HG03439 (cell line): ENCODE measurements around the gene VASP.
"Not testable (repeated sequence)": the region's sequence is repeated elsewhere in the genome, so short reads cannot be mapped to it uniquely, and the experiment has no call there.

ENCODE experiments used
- ATAC-seq: cut with Tn5 transposase; IDR thresholded peaks from one replicate; pipeline ENCODE4 v1.9.1; 2021; ENCODE audit warnings: mild to moderate bottlenecking, moderate library complexity; ENCODE audit not compliant: unreplicated experiment

Gene VASP

DNA sequence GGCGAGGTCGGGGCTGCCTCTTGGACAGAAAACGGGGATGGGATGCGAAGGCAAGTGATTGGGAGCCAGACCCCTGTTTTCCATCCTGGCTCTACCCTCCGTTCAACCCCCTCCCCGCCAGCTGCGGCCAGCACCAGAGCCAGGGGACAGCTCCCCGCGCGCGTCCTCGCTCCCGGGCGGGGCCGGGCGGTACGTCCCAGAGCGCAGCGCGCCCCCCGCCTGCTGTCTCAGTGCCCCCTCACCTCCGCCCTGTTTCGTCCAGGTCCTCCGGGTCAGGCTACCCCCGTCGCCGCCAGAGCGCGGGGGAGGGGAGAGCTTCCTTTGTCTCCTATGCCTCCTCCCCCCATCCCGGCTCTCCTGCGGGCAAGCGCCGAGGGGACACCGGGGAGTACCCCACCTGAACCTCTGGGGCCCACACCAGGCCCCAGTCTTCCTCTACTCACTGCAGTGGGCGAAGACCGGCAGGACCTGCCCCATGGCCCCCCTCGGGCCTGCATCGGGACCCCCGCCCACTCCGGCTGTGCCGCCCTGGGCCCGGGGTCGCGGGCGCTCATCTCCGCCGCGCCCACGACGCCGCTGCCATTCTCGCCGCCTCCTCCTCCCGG, 10.8 kb upstream of the VASP start:
- peak; percentile 13 for ATAC-seq

DNA sequence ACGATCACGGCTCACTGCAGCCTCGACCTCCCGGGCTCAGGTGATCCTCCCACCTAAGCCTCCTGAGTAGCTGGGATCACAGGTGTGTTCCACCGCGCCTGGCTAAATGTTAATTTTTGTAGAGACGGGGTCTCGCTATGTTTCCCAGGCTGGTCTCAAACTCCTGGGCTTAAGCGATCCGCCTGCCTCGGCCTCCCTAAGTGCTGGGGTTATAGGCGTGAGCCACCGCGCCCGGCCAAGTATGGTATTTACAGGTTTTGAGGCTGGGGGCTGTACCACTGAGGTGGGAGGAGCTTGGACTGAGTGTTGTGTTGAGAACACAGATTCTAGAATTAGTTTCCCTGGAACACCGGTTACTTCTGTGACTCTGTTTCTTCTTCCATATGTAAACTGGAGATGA, 9.5 kb upstream of the VASP start:
- no peak for ATAC-seq

DNA sequence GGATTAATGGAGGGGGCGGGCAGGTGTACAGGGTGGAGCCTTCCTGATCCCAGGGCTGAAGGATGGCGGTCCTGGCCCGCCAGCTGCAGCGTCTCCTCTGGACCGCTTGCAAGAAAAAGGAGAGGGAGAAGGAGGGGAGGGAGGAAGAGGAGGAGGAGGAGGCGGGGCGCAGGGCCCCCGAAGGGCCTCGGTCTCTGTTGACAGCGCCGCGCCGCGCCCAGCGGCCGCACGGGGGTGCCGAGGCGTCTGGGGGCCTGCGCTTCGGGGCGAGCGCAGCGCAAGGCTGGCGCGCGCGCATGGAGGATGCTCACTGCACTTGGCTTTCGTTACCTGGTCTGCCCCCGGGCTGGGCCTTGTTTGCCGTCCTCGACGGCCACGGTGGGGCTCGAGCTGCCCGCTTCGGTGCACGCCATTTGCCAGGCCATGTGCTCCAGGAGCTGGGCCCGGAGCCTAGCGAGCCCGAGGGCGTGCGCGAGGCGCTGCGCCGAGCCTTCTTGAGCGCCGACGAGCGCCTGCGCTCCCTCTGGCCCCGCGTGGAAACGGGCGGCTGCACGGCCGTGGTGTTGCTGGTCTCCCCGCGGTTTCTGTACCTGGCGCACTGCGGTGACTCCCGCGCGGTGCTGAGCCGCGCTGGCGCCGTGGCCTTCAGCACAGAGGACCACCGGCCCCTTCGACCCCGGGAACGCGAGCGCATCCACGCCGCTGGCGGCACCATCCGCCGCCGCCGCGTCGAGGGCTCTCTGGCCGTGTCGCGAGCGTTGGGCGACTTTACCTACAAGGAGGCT, 8.7 kb upstream of the VASP start, which contains the start of gene PPM1N:
TSS of gene PPM1N (plus strand) at position 33 of the 785 bp plus-strand sequence. CDS start at position 63, 30 bp downstream.
- ATAC-seq = no peak

DNA sequence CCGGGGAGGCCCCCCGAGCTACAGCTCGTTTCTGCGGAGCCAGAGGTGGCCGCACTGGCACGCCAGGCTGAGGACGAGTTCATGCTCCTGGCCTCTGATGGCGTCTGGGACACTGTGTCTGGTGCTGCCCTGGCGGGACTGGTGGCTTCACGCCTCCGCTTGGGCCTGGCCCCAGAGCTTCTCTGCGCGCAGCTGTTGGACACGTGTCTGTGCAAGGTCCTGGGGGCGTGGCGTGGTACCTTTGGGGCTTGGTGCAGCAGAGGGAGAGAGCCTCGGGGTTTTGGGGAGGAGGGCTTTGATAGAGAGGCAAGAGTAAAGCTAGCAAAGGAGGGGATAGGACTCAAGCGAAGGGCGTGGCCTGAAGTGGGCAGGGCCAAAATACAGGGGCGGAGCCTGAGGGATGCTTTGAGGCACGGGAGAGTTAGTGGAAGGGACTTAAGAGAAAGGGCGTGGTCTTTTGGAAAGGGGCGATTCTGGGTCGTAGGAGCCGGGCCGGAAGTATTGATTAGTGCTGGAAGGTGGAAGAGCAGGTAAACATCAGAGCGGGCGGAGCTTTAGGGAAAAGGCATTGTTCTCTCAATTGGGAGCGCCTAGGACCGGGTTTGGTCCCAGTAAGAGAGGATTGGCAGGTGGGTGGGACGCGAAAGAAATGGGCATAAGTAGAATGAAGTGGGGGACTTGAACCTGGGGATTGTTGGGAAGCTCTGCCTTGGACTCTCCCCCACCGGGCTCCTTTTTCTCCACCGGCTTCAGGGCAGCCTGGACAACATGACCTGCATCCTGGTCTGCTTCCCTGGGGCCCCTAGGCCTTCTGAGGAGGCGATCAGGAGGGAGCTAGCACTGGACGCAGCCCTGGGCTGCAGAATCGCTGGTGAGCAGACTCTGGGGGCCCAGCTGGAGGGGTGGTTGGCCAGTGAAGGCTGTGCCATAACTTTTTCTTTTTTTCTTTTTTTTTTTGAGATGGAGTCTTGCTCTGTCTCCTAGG, 7.8 kb upstream of the VASP start:
- no peak for ATAC-seq

DNA sequence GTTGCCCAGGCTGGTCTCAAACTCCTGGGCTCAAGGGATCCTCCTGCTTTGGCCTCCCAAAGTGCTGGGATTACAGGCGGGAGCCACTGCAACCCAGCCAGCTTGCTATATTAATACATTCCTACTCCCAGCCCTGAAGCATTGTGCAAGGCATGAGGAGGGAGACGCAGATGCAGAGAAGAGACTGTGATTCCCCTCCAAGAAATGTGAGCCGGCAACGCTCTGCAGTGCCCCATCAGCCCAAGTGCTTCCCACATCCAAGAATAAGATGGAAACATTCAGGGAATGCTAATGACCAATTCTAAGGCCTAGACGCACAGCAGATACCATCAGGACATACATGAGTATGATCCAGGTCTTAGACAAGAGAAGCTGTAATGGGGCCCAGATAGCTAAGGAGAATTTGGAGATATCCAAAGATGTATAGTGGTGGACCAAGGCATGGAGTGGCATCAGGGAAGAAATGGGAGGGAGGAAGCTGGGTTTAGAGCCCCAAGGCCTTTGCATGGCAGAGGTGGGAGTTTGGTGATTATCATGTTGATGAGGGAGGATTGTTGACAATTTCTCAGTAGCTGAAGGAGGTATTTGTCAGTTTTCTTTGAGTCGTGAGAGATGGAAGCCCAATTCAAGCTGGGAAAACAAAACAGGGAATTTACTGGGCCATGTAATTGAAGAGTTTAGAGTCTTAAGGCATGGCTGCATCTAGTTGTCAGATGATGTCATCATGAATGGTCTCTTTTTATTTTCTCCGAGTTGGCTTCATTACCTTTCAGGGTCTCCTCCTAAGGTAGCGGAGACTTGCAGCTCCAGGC, 6.2 kb upstream of the VASP start:
- ATAC-seq = no peak

DNA sequence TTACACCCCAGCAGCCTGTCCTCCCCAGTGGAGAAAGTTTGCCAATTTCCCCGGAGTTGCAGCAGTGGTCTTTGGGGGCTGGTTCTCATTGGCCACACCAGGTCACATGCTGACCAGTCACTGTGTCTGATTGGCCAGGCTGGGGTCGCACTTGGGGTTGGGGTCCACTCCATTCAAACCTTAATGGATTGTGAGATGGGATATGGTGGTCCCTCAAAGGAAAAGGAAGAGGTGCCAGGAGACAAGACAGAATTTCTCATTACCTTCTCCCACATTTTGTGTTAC, 5.6 kb upstream of the VASP start:
- ATAC-seq = no peak

DNA sequence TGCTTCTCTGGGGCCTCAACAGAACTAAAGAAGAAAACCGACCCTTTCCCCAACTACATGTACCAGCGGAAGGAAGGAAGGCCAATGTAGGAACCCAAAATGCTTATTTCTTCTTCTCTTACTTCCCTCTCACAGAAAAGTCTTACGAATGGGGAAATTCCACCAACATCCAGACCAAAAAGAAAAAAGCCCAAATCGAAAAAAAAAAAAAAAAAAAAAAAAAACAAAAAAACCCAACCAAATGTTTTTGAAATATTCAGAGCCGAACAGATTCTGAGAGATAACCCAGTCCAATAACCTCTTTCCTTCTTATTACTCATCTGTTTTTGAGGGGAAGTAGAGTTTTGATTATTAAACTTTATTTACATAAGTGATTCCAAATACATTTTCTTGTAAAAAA, 5.2 kb upstream of the VASP start:
- no peak for ATAC-seq

DNA sequence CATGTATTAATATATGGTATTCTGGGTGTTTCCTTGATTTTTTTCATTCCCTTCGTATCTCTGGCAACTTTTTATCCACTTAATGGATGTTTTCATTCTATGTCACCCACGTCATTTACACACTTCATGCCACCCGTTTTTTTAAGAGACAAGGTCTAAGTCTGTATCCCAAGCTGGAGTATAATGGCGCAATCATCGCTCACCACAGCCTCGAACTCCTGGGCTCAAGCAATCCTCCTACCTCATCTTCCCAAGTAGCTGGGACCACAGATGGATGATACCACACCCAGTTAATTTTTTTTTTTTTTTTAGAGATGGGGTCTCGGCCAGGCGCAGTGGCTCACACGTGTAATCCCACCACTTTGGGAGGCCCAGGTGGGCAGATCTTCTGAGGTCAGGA, 3.4 kb upstream of the VASP start:
- ATAC-seq = no peak

DNA sequence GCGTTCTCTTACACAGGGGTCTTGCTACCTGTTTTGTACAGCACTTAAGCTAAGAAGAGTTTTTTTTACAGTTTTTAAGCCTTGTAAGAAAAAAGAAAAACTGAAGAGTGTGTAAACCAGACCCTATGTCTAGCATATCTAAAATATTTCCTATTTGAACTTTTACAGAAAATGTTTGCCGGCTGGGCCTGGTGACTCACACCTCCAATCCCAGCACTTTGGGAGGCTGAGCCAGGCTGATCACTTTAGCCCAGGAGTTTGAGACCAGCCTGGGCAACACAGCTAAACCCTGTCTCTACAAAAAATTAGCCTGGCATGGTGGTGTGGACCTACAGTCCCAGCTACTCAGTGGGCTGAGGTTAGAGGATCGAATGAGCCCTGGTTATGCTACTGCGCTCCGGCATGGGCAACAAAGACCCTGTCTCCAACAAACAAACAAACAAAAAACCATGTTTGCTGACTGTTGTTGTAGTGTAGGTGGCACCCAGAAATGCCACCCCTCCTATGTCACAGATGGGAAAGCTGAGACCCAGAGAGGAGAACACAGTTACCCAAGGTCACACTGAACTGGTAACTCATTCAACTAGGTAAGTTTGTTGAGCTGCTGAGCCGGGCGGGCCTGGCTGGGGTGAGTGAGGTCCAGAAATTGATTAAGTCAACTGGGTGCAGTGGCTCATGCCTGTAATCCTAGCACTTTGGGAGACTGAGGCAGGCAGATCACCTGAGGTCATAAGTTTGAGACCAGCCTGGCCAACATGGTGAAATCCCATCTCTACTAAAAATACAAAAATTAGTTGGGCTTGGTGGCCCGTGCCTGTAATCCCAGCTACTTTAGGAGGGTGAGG, 1.9 kb upstream of the VASP start:
- no peak for ATAC-seq

DNA sequence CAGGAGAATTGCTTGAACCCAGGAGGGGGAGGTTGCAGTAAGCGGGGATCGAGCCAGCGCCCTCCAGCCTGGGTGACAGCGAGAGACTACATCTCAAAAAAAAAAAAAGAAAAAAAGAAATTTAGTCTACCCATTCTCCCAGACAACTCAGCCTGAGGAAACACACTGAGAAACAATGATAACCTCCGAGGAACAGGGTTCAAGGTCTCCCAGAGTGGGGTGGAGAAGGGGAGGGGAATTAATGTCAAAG, 1.4 kb upstream of the VASP start:
- ATAC-seq = no peak

DNA sequence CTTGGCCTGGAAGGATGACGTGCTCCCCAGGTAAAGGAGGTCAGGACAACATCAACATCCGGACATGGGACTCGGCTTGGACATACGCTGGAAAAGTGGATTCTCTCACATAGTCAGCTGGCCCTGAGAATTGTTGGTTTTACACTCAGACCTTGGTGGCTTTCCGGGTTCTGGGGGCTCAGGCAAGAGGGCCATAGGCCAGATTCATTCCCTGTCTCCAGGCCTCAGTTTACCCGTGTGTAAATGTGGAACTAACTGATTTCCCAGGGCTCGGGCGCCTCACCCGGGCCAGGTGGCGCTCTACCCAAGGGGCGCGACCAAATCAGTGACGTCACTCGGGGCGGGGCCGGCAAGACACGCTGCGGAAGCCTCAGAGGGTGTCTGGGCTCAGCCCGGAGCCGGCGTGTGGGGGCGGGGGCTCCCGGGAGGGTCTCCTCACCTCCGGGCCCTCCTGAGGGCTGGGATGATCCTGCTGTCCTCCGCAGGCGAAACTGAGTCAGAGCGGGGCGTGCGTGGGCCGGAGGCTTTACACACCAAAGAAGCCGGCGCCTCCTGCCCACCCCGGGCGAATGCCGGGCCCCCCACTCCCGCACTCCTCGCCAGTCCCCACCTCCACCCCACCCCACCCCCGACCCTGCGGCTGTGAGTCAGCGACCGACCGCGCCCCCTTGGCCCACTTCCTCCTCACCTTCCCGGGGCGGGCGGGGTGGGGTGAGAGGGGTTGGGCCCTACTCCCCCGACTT, 862 bp upstream of the VASP start:
- peak; percentile 61 for ATAC-seq

DNA sequence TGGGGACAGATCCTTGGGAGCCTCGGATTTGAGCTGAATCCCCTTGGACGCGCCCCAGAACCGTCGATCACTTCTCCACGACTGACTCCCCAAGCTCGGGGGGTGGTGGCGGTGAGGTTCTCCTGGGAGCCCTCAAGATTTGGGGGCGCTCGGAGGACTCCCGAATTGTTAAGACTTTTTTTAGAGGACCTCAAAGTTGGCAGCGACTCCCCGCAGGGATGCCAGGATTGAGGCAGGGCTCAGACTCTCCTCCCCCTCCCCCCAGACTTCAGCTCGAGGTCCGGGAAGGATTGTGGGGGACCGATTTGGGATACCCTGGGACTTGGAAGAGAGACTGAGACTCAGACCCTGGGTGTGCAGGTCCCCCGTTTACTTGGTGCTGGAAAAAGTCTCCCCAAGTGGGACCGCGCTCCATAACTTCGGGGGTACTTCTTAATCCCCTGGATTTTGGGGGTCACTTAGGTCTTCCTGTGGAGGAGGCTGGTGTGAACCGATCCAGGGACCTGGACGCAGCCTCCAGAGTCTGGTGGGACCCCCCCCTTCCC, 665 bp downstream of the VASP start:
- no peak for ATAC-seq

DNA sequence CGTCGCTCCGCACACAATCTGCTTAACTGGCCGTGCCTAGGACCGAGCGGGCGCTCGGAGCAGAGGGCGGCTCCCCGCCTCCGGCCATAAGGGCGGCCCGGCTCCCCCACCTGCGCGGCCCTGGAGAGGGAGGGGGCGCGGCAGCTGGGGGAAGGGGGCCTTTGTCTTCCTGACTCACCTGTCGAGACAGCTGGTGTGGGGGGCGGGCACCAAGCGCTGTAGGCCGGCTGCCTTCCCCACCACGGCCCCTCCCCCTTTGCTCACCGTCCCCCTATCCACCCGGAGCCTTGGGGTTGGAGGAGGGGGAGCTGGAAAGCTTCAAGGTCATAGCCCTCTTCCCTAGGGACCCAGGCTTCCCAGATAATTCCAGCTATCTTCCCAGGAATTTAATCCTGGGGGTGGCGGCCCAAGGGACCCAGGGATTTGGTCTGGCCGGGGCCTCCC, 1.2 kb downstream of the VASP start:
- no peak for ATAC-seq

DNA sequence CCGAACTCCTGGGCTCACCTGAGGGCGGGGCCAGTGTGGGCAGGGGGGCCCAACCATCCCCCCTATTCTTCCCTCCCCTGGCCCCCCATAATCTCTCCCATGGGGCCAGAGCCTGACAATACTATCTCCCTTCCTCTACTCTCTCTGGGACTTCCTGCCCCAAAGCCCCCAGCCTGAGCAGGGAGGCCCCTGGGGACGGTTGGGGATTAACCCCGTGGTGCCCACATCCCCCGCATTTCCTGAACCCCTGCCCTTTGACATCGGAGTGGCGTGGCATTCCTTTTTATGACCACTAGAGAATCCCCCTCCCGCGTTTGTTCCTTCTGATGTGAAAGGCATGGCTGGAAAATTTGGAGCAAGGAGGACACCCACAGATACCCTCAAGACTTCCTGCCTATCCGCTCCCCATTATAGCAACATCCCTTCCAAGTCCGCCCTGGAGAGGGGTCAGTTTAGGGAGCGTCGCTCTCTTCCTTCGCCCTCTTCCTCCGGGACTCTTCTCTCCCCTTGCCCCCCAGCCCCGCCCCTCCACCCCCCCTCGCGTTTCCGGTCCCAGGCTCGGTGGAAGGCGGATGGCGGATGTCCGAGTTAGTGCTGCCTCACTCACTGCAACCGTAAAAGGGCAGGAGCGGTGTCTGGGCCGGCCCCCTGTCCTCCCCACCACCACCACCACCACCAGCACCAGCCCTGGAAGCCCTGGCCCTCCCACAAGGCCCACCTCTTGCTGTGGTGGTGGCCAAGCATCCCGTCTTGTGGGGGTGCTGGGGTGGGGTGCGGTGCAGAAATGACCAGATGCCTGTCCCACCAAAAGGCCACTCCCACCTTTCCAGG, 1.8 kb downstream of the VASP start:
- no peak for ATAC-seq

DNA sequence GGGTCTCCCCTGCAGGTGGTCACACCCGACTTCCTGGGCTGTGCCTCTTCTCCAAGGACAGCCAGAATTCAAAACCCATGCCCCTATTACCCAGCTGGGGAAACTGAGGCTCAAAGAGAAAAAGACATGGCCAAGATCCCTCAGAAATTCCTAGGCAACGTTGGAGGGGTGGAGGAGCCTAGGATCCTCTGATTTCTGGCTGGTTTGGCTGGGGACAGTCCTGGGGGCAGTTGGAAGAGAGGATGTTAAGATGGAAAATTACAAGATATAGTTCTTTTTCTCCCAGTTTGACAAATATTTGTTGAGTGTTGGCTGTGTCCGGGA, 2.4 kb downstream of the VASP start:
- no peak for ATAC-seq

DNA sequence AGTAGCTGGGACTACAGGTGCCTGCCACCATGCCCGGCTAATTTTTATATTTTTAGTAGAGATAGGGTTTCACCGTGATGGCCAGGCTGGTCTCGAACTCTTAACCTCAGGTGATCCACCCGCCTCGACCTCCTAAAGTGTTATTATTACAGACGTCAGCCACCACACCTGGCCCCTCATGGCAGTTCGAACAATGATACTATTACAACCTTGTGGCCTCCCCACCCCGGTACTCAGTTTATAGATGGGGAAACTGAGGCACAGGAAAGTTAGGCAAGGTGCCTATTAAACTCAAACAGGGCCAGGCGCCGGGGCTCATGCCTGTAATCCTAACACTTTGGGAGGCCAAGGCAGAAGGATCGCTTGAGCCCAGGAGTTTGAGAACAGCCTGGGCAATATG, 3.1 kb downstream of the VASP start:
- ATAC-seq = not testable (repeated sequence)

DNA sequence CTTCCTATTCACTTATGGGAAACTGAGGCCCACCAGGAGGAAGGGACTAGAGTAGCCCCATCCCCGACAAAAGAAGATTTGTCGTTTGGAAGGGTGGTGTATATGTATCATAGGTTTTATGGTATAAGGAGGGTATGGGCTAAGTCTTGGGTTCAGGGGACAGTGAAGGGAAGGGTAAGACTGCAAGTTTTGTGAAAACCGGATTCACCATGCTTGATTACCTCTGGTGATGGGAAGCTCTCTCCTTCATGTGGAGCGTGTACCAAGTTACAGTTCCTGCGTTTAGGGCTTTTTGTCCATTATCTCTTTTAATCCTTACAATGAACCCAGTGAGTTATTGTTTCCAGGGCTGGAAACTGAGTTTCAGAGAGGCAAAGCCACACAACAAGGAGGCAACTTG, 3.8 kb downstream of the VASP start:
- no peak for ATAC-seq

DNA sequence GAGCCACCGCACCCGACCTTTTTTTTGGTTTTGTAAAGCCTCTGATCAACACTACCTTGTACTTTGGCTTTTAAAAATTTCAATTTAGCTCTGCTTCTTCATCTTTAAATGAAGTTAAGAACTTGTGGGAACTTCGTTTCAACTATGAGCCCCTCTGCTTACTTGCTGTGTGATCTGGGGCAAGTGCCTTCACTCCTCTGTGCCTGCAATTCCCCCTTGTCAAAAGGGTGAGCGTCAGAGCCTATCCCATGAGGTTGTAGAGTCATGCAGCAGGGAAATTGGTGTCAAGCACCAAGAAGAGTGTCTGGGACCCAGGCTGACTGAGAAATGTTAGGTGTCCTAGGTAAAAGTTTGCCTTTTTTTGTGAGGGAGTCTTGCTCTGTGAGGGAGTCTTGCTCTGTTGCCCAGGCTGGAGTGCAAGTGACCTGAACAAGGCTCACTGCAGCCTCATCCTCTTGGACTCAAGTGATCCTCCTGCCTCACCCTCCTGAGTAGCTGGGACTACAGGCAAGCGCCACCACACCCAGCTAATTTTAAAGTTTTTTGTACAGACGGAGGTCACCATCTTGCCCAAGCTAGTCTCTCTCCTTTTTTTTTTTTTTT, 5.7 kb downstream of the VASP start:
- ATAC-seq = no peak
